ENCODE results near the gene YAF2.
A peak's percentile ranks its signal among the peaks of the same experiment; 100 is the strongest.

DNA sequence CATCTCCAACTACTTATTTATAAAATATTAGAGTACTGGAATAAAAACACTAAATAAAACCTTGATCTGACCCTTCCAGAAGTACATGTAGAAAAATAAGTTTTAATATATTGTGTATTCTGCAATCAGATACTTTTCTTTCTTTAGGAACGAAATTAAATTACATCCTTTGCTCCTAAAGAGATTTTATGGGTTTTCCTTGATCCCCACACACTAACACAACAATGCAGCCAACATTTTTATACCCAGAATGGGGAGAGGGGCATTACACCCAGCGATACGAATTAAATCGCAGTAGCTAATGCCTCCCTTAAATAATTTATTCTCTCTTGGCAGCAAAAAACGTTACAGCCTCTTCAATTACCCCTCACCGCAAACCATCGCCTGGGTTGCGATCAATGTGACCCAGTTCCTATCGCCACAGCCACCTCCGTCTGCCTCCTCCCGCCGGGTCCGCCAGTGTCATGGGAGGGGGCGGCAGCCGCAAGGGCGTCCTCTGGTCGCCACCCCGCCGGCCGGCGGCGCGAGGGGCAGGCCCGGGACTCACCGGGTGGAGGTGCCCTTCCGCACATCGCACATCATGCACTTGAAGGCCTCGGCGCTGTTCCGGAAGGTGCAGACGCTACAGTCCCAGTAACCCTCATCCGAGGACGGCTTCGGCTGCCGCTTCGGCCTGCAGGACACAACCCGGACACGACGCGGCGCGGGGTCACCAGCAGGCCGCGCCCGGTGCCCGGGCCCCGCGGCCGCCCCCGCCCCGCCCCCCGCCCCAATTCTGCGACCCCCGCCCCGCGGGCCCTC, 796 bp downstream of the YAF2 start:
- TF ChIP-seq, protein P1, sequence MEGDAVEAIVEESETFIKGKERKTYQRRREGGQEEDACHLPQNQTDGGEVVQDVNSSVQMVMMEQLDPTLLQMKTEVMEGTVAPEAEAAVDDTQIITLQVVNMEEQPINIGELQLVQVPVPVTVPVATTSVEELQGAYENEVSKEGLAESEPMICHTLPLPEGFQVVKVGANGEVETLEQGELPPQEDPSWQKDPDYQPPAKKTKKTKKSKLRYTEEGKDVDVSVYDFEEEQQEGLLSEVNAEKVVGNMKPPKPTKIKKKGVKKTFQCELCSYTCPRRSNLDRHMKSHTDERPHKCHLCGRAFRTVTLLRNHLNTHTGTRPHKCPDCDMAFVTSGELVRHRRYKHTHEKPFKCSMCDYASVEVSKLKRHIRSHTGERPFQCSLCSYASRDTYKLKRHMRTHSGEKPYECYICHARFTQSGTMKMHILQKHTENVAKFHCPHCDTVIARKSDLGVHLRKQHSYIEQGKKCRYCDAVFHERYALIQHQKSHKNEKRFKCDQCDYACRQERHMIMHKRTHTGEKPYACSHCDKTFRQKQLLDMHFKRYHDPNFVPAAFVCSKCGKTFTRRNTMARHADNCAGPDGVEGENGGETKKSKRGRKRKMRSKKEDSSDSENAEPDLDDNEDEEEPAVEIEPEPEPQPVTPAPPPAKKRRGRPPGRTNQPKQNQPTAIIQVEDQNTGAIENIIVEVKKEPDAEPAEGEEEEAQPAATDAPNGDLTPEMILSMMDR (IDR thresholded peaks at IDR 0.05; ENCODE audit: extremely low read depth in 1 of 2, insufficient read depth in 1 of 2, low read depth in 1 of 2, low read length in 2 of 2), result peak; percentile 29 to 53
- peak; percentile 14 for TF ChIP-seq POLR2AphosphoS5 (IDR thresholded peaks at IDR 0.05; ENCODE audit: insufficient read depth, low read depth, low read length)
- TF ChIP-seq GATA2 (IDR thresholded peaks at IDR 0.05; ENCODE audit: insufficient read depth, insufficient read length, low read depth, low read length), result no peak
- TF ChIP-seq EZH2 (IDR thresholded peaks at IDR 0.05; ENCODE audit: borderline replicate concordance, low read depth, low read length, severe bottlenecking), result no peak
- no peak for TF ChIP-seq POLR2A (IDR thresholded peaks at IDR 0.05; ENCODE audit: low read depth, low read length)
